Measurements from ENCODE around the gene LRRC23. TPM values are rescaled to one million over a fixed set of nuclear protein-coding genes. Genes with fewer than 3 reads are reported as not detected.

LRRC23 gene, protein sequence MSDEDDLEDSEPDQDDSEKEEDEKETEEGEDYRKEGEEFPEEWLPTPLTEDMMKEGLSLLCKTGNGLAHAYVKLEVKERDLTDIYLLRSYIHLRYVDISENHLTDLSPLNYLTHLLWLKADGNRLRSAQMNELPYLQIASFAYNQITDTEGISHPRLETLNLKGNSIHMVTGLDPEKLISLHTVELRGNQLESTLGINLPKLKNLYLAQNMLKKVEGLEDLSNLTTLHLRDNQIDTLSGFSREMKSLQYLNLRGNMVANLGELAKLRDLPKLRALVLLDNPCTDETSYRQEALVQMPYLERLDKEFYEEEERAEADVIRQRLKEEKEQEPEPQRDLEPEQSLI
- 3.0 and 7.5 TPM in 2 replicates for total RNA-seq

DNA sequence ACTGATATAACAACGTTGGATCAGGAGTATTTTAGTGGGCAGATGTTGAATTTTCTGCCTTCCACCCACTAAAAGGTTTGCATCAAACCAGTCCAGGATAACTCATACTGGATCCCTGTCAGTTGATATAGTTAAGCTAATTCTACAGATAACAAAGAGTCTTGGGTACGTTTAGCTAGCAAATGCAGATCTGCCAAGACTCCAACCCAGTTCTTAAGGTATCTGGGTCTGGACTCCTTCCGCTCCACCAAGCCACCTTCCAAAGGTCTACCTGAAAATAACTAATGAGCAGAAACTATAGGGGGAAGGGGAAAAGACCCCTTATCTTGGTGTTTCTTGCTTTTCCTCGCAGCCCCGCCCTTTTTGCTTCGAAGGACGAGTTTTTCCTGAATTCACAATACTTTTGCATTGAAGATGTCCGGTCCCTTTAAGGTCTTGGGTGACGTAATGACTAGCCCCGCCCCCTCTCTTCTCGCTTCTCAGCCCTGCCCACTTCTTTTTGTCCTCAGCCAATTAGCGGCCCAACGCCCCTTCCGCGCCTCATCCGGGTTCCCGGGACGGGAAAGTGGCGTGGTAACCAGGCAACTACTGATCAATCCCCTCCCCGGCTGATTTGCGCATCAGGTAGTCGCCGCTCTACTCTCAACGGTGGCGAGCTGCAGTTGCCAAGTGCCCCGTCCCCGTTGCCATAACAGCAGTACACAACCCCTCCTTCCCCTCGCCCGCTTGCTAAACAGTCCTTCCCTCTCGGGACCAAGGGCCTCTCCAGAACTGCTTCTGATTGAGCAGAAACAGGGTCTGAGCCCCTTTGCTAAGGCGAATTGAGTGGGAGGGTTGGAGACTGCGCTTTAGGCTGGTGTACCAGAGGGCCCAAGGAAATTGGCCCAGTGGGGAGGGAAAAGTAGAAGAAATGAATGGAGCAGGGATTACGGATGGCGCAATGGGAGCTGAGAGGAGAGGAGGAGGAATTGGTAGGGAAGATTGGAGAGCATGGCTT, at the start of gene LRRC23:
TSS of gene LRRC23 (plus strand) at position 543 of the 997 bp plus-strand sequence. CDS start 812 bp downstream, outside the sequence.

DNA sequence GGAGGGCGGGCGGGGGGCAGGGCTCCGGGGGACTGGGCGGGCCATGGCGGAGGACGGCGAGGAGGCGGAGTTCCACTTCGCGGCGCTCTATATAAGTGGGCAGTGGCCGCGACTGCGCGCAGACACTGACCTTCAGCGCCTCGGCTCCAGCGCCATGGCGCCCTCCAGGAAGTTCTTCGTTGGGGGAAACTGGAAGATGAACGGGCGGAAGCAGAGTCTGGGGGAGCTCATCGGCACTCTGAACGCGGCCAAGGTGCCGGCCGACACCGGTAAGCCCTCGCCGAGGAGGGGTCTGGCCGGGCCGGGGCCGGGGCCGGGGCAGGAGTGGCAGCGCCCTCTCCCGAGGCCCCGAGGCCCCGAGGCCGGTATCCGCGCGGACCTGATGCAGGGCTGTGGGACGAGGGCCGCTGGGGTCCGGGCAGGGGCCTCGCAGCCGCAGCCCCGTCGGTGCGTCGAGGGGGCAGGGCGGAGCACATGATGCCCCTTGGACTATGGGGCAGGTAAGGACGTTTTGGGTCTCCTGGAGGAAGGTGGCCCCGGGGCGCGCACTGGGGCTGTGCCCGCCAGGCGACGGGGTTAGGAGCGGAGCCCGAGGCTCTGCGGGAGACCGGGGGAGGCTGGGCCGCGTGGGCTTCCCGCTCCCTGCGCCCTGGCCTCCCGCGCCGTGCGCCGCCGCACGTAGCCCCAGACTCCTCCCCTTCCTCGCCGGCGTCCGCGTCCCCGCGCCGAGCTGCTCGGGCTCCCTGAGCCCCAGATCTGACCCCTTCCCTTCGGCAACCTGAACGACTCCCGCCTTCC, 37.0 kb upstream of the LRRC23 start, which contains the start of gene TPI1:
TSS of gene TPI1 (plus strand) at position 119 of the 798 bp plus-strand sequence. CDS start at position 155, 36 bp downstream.

DNA sequence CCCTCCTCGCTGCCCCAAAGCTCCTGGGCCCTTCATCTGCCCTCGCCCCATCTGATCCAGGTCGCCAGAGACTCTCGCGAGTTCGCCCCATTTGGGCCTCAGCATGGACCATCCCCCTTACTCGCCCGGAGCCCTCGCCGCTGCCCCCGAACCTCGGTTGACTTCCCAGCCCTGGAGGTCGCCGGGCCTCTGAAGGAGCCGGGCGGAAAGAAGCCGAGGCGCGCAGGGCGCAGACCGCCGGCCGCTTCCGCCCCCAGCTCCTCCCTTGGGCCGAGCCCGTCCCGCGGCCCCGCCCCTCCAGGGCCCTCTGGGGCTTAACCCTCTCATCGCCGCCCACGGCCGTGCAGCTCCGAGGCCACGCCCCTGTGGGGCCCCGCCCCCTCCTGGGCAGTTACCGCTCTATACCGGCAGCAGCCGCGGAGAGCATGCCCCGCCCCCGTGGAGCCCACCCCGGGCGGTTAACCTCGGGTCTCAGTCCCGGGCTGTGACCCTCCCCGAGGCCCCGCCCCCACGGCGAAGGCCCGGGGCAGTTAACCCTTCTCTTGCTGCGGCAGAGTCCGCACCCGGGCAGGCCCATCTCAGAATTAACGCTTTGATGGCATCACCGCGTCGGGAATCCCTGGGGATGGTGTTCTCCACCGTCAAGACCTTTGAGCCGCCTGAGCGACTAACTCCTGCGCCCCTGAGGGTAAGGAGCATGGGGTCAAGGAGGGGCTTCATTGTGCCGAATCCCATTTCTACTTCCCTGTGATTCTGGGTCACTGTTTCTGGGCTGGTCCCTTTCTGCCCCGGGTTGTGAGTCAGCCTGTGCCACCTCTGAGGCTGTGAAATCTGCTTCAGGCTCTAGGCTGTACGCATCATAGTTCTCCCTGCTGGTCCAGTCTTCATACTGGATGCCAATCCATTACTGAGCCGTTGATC, 31.3 kb upstream of the LRRC23 start, which contains the start of gene SPSB2:
TSS of gene SPSB2 (minus strand) at position 210 of the 921 bp plus-strand sequence. CDS start 402 bp downstream, outside the sequence.

DNA sequence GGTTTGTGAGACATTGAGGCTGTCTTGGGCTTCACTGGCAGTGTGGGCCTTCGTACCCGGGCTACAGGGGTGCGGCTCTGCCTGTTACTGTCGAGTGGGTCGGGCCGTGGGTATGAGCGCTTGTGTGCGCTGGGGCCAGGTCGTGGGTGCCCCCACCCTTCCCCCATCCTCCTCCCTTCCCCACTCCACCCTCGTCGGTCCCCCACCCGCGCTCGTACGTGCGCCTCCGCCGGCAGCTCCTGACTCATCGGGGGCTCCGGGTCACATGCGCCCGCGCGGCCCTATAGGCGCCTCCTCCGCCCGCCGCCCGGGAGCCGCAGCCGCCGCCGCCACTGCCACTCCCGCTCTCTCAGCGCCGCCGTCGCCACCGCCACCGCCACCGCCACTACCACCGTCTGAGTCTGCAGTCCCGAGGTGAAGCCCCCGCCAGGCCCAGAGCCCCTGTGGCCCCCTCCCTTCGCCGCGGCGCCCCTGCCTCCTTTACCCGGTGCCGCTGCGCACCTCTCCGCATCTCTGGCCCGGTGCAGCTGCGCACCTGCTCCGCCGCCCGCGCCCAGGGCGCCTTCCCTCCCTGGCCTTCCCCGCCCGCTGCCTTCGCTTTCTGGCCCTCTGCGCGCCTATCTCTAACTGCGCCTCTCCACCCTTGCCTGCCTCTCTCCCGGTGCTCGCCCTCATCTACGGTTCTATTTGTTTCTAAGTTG, 9.8 kb downstream of the LRRC23 start, which contains the start of gene ENO2:
TSS of gene ENO2 (plus strand) at position 335 of the 701 bp plus-strand sequence. CDS start 1,253 bp downstream, outside the sequence.

DNA sequence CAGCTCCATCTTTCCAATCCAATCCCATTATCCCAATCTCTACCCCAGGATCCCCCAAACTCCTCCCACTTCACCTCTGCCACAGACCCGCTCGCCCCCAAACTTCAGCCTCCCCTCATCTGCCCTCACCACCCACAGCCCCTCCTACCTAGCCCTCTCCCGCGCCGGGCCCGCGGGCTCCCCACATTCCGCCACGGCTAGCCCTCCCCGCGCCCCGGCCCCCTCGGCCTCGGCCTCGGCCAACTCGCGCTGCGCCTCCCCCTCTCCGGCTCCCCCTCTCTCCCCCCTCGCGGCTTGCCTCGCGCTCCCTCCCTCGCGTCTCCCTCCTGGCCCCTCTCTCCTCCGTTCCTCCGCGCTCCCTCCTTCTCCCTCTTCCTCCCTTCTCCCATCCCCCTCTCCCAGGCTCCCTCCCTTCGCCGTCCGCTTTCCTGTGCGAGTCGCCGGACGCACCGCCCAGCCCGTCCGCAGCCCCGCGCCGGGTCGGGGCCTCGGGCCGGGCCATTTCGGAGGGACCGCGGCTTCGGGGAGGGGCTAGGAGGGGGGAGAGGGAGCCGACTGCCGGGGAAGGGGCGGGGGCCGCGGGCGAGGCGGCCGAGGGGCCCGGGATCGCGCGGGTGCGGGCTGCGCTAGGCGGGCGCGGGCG, 22.9 kb downstream of the LRRC23 start, which contains the start of gene ATN1:
TSS of gene ATN1 (plus strand) at position 581 of the 643 bp plus-strand sequence. CDS start 6,043 bp downstream, outside the sequence.

DNA sequence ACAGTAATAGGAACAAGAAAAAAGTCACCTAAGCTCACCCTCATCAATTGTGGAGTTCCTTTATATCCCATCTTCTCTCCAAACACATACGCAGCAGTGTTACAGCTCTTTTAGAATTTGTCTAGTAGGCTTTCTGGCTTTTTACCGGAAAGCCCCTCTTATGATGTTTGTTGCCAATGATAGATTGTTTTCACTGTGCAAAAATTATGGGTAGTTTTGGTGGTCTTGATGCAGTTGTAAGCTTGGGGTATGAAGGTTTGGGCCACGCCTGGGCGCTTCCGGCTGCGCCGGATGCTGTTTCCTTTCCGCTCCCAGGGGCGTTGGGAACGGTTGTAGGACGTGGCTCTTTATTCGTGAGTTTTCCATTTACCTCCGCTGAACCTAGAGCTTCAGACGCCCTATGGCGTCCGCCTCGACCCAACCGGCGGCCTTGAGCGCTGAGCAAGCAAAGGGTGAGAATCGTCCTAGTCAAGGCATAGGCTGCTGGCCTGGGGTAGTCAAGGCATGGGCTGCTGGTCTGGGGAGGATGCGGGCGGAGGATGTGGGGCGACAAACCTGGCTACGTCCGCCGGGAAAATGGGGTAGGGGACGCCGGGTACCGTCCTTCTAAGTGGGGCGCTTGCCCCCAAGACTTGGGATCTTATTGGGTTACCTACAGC, 39.2 kb downstream of the LRRC23 start, which contains the start of the genes C12orf57 and RNU7-1:
TSS of gene C12orf57 (plus strand) at position 301 of the 659 bp plus-strand sequence. CDS start at position 401, 100 bp downstream.
TSS of gene RNU7-1 (plus strand) at position 95 of the 659 bp plus-strand sequence.

DNA sequence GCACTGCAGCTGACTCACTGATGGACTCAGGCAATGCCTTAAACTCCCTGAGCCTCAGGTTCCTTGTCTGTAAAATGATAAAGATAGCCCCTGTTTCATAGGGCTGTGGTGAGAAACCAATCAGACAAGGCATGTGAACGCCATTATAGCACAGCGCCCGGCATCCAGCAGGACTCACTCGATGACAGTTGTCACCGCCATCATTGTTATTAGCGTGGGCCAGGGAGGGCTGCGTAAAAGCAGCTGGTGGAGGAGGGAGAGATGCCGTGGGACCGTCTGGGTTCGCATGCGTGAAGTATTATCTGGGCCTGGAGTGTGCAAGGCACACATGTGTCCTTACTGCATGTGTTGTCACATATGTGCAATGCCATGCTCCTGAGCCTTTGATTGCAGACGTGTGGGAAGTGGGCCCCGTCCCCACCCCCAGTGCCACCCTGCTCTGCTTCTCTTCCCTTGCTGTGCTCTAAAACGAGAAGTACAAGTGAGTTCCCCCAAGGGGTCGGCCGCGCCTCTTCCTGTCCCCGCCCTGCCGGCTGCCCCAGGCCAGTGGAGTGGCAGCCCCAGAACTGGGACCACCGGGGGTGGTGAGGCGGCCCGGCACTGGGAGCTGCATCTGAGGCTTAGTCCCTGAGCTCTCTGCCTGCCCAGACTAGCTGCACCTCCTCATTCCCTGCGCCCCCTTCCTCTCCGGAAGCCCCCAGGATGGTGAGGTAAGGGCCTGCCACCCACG, 46.4 kb downstream of the LRRC23 start, which contains the start of gene PTPN6:
TSS of gene PTPN6 (plus strand) at position 546 of the 730 bp plus-strand sequence. CDS start at position 703, 157 bp downstream.

Other genes with a start within 250 kb of the LRRC23 start
- 32.6 and 35.5 TPM in 2 replicates for gene ING4, start 241.7 kb upstream of the LRRC23 start, total RNA-seq
- gene ZNF384, start 215.4 kb upstream of the LRRC23 start, total RNA-seq = 9.0 and 12.4 TPM in 2 replicates
- under 0.01 TPM in 1 of 2 replicates, not detected in the other for gene PIANP, start 204.0 kb upstream of the LRRC23 start, total RNA-seq
- 41.5 and 63.7 TPM in 2 replicates for gene COPS7A, start 180.8 kb upstream of the LRRC23 start, total RNA-seq
- gene MLF2, start 151.7 kb upstream of the LRRC23 start, total RNA-seq = 78.1 and 83.2 TPM in 2 replicates
- gene PTMS, start 138.5 kb upstream of the LRRC23 start, total RNA-seq = 78.6 and 93.1 TPM in 2 replicates
- under 0.01 and 0.09 TPM in 2 replicates for gene LAG3, start 132.3 kb upstream of the LRRC23 start, total RNA-seq
- 0.09 TPM in 1 of 2 replicates, not detected in the other for gene CD4, start 115.3 kb upstream of the LRRC23 start, total RNA-seq
- 6.4 and 10.2 TPM in 2 replicates for gene GPR162, start 83.0 kb upstream of the LRRC23 start, total RNA-seq
- 57.4 and 81.5 TPM in 2 replicates for gene P3H3, start 76.4 kb upstream of the LRRC23 start, total RNA-seq
- gene GNB3, start 63.9 kb upstream of the LRRC23 start, total RNA-seq = 1.3 and 1.5 TPM in 2 replicates
- 5.0 and 14.8 TPM in 2 replicates for gene CDCA3, start 53.5 kb upstream of the LRRC23 start, total RNA-seq
- gene USP5, start 52.7 kb upstream of the LRRC23 start, total RNA-seq = 82.9 and 94.1 TPM in 2 replicates
- 1,012 and 1,804 TPM in 2 replicates for gene TPI1, start 37.3 kb upstream of the LRRC23 start, total RNA-seq
- gene SPSB2, start 31.5 kb upstream of the LRRC23 start, total RNA-seq = 3.2 and 3.5 TPM in 2 replicates
- 5.6 and 33.4 TPM in 2 replicates for gene ENO2, start 9.8 kb downstream of the LRRC23 start, total RNA-seq
- 8.1 and 15.3 TPM in 2 replicates for gene ATN1, start 23.1 kb downstream of the LRRC23 start, total RNA-seq
- gene RNU7-1, start 39.0 kb downstream of the LRRC23 start, total RNA-seq = not detected in 2 replicates
- 115 and 143 TPM in 2 replicates for gene C12orf57, start 39.2 kb downstream of the LRRC23 start, total RNA-seq
- 0.09 and 0.19 TPM in 2 replicates for gene PTPN6, start 46.5 kb downstream of the LRRC23 start, total RNA-seq
- 143 and 181 TPM in 2 replicates for gene PHB2, start 65.8 kb downstream of the LRRC23 start, total RNA-seq
- gene EMG1, start 66.1 kb downstream of the LRRC23 start, total RNA-seq = 37.2 and 38.7 TPM in 2 replicates
- 4.5 and 5.4 TPM in 2 replicates for gene LPCAT3, start 113.7 kb downstream of the LRRC23 start, total RNA-seq
- gene C1S, start 155.9 kb downstream of the LRRC23 start, total RNA-seq = 0.18 and 2.7 TPM in 2 replicates
- gene C1R, start 187.6 kb downstream of the LRRC23 start, total RNA-seq = 1.2 and 2.4 TPM in 2 replicates
- gene C1RL, start 204.4 kb downstream of the LRRC23 start, total RNA-seq = 13.0 and 16.9 TPM in 2 replicates
- 0.19 TPM in 1 of 2 replicates, not detected in the other for gene RBP5, start 224.1 kb downstream of the LRRC23 start, total RNA-seq
- 14.3 and 17.2 TPM in 2 replicates for gene CLSTN3, start 225.5 kb downstream of the LRRC23 start, total RNA-seq

Data from endothelial cell of coronary artery (primary cell).